GM12874 (cell line): ENCODE data around the gene EIF3M.

Experiments
- CTCF ChIP-seq: IDR thresholded peaks from 2 replicates; pipeline ENCODE4 v1.5.1; 2011; ENCODE audit warnings: low read depth, mild to moderate bottlenecking, control low read depth, low read length, moderate library complexity; ENCODE audit not compliant: insufficient read depth

The EIF3M gene

GRCh38 chr11:32562839-32563599 is 20.6 kb upstream of the EIF3M start:
- no peak for TF ChIP-seq CTCF

DNA sequence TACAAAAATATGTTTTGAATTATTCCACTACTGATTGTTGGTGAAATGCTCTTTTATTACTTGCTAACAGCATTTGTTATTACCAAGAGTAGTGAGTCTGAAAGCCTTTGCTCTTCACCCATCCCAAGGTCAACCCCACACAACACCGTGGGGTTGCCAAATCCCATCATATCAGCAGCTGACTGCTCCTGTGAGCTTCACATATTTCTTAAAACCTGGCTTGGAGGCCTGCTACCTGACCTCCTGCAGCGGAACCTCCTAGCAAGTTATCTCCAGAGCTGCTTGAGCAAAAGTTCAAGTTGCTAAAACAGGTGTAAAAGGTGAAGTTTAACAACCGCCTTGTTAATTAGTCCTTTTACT is 20.1 kb upstream of the EIF3M start:
- TF ChIP-seq CTCF, result no peak

DNA sequence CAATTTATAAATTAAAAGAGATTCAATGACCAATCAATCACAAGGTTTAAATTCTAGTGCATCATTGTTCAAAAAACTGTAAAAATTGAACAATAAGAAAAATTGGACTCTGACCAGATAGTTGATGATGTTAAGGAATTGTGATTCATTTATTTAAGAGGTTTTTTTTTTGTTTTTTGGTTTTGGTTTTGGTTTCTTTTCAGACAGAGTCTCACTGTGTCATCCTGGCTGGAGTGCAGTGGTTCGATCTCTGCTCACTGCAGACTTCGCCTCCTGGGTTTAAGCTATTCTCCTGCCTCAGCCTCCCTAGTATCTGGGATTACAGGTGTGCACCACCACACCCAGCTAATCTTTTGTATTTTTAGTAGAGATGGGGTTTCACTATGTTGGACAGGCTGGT is 17.1 kb upstream of the EIF3M start:
- TF ChIP-seq CTCF, result no peak

- no peak for TF ChIP-seq CTCF
These were observed 16.5 kb upstream of the EIF3M start for GRCh38 chr11:32567154-32567553.

GRCh38 chr11:32569313-32569881 is 14.2 kb upstream of the EIF3M start:
- TF ChIP-seq CTCF, result no peak

GRCh38 chr11:32571039-32571438 is 12.6 kb upstream of the EIF3M start:
- TF ChIP-seq CTCF, result no peak

GRCh38 chr11:32573228-32573627 is 10.4 kb upstream of the EIF3M start:
- TF ChIP-seq CTCF, result no peak

- no peak for TF ChIP-seq CTCF
These were observed 9.2 kb upstream of the EIF3M start for GRCh38 chr11:32574421-32574820.
